ENCODE results near the gene KCTD1.

Gene KCTD1

DNA sequence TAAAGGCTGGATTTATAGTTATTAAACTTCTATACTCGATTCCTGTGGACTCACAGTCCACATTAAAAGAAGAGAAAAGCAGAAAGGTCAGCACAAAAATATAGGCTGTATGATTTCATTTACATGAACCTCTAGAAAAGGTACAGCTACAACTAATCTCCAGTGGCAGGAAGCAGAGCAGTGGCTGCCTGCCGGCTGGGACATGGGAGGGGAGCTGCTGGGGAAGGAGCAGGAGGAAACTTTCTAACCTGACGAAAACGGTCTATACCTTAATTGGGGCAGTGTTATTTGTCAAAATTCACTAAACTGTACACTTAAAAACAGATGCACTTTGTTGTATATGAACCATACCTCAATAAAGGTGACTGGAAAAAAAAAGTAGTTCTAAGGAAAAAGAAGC lies 26.7 kb downstream of the KCTD1 start:
- DNase-seq, result no peak

DNA sequence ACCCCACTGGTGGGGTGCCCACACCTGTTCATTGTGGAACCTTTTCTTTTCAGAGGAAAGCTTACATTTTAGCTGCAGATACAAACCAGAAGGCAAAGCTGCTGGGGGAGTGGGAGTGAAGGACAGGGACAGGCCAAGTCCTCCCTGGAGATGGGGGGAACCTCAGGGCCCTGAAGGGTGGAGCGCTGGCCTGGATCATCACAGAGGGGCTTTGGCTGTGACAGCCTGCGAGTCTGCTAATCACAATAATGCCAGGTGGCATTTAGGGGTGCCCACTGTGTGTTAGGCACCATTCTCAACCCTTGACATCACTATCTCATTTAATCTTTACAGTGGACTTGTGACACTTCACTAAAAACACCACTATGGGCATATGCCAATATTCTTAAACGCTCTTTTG lies 27.4 kb downstream of the KCTD1 start:
- no peak for DNase-seq

DNA sequence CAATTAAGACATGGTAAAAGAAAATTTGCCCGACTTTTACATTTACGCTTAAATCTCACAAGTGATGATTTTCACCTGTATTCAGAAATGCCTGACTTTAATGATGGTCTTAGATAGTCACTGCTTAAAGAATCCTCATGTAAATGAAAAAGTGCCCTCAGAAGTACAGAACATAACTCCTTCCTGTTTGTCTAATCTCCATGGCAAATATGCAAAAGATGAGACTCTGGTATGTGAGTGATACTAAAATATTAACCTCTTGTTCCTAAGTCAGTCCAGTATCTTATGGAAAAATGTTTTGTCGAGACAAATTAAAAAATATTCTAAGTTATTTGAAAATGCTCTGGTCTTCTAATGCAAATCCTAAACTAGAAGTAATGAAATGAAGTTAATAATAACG lies 29.2 kb downstream of the KCTD1 start:
- no peak for DNase-seq

DNA sequence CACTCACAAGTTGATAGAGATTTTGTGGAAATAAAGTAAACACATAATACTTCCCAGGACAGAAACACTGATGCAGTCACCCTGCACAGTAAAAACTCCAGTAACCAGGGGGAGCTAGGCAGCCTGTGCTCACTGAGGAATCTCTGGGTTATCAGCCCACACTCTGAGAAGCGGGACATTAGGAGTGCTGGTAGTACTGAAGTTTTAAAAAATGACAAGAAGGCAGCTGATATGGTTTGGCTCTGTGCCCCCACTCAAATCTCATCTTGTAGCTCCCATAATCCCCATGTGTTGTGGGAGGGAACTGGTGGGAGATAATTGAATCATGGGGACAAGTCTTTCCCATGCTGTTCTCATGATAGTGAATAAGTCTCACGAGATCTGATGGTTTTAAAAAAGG lies 31.4 kb downstream of the KCTD1 start:
- no peak for DNase-seq

DNA sequence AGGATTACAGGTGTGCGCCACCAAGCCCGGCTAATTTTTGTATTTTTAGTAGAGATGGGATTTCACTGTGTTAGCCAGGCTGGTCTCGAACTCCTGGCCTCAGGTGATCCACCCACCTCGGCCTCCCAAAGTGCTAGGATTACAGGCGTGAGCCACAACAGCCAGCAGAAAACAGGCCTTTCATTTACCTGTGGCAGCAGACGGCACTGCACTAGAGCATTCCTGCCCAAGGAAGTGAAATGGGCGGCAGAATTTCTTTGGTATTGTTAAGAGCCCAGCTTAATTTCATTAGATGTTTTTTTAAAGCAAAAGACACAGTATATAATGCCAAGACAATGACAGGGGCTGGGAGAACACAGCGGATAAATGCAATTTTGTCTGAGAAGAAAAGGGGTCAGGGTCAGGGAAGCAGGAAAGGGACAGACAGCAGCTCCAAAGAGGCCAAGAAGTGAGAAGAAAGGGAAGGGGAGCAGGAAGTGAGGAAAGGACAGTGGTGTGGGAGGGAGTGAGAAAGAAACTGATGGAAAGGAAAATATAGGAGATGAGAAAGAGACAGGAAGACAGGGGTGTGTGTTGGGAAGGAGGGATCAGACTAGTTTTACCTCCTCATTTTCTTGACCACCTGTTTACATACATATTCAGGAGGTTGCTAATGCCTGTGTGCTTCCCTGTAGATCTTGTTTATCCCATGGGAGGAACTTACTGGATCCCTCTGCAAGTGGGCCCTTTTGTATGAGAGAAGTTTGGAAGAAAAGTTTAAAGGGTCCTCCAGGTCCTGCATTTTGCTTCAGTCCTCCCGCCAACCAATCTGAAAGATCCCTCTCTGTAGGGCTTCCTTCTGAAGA lies 32.5 kb downstream of the KCTD1 start:
- DNase-seq, result no peak

DNA sequence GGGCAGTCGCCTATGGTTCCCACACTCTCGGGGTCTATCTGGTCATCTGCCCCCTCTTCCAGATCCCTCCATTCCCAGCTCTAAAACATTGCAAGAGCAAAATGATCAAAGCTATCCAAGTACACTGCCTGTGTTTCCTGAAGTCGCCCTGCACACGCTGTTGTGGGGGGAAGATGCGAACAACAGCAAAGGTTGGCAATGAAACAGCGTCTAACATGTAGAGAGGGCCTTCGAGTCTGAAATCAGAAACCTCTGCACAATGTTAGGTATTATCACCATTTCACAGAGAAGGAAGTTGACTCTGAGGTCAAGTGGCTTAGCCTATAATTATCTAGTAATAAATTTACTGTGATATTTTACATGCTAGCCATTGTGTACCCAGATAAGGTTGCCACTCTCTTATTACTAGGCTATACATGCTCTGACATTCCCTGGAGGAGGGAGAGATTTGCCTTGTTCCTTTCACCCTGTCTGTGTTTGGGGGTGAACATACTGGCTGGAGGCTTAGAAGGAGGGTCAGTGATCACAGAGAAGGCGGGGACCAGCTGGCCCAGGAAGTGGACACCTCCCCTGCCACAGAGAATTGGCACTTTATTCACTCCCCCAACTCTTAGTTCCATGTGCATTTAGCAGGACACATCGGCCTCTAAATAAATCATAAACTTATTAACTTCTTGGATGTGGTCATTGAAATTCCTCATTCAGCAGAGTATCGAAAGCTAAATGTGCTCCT lies 36.8 kb downstream of the KCTD1 start:
- DNase-seq, result no peak

DNA sequence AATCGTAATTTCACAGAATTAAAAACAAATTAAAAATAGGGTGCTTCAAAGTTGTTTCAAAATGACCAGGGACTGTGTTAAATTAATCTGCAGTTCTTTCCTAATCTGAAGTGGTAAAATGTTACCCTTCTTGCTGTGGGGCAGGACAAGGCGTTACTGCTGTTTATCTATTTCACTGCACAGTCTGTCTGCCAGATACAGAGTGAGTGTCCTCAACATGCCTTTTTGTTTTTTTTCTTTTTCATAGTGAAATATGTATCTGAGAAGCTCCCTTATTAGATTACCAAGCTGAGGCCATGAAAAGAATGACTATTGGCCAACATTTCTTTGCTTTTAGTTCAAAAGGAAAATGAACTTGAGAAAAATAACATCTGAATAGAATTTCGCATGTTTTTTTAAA lies 38.0 kb downstream of the KCTD1 start:
- no peak for DNase-seq

DNA sequence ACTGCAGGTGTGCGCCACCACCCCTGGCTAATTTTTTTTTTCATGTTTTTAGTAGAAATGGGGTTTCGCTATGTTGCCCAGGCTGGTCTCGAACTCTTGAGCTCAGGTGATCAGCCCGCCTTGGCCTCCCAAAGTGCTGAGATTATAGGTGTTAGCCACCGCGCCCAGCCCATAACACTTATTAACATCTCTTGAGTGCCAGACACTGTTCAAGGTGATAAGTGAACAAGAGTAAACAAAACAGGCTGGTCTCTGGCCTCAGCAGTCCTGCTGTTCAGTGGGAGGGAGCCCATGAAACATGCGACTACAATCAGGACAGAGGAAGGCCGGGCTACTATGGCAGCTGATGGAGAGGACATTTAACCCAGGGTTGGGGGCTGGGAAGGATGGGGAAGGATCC lies 42.3 kb downstream of the KCTD1 start:
- DNase-seq, result no peak

DNA sequence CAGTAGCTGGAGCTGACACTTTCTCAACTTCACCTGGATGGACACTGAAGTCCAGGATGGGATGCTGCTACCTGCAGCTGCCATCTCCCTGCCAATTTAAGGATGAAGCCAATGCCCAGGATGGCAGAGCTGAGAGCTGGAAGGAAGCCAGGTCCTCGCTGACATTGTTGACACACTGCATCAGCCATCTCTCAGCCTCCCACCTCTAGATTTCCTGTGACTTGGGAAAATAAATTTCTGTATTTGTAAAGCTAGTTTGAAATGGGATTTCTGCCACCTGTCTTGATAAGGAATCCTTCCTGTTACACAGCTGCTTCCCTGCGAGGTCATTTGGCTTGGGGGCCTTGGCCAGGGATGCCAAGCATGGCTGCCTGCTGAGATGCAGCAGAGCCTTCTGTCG lies 43.5 kb downstream of the KCTD1 start:
- no peak for DNase-seq

DNA sequence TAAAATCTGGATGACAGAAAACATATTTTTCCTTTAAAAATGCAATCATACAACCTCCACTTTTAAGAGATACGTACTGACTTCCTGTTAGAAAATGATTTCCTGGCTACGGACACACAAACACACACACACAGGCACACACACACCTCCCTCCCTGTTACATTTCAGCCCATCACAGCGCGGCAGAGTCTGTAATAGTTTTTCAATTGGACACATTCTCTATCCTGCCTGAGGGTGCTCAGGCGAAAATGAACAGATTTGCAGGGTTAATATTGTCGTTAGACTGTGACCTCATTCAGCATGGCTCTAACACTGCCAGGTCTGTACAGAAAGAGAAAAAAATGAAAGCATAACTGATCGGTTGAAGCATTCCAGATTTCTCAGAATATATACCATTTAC lies 45.0 kb downstream of the KCTD1 start:
- DNase-seq, result no peak

DNA sequence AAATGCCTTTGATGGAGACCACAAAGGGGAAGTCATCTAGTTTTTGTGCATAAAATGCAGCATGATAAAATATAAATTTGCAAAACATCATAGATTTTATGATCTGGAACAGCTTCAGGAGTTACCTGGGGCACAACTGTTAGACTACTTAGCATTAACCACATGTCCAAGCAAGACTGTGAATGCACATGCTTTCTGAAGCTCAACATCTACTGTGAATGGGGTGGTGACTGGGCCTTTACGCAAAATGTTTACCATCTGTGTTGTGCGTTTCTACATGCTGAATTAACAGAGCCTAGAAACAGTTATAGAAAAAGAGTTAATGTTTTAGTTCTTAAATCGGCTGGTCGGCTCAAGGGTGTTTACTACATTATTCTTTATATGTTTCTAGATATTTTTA lies 45.5 kb downstream of the KCTD1 start:
- no peak for DNase-seq

DNA sequence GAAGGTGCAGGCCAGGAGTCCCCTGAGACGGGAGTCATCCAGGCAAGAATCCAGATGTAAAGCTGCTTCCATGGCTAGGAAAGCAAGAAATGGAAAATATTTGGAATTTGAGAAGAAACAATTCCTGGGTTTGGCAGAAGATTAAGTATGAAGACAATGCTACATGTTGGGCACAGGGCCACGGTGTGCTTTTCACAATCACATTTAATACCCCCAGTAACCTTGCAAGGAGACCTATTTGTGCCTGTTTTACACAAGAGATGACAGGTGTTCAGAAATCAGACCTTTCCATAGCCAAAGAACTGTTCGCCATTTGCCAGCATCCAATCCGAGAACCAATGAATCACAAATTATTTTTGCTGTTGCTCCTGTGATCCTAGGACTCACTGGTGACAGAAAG lies 50.5 kb downstream of the KCTD1 start:
- DNase-seq, result no peak

DNA sequence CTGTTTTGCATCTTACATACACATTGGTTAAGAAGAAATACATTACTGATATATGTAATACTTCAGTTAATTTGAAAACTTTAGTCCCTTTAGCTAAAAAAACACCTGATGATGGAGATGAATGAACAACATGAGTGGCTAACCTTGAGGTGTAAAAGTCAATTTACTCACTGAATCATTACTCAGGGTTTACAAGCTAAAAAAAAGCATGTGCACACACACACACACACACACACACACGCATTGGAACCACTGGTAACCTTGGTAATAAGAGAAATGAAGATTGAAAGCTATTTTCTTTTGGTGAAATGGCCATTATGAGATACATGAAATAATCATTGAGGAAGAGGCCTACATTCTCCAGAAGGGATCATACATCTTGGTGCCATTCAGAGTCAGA lies 51.8 kb downstream of the KCTD1 start:
- no peak for DNase-seq

DNA sequence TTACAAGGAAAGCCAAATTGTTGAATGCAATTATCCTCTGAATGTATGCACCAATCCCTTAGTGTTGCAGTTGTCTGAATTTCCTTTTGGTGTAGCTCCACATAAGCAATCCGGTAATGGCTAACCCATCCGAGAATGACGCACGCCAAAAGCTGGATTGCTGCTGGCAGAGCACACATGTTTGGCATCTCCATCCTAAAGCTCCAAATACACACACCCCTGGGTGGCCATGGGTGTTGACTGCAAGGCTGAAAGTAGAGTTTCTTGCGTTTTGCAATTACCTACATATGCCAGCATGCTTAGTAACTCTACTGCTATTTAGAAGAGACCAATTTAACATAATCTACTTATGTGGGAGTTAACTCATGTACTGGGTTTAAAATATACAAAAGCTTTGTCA lies 53.1 kb downstream of the KCTD1 start:
- no peak for DNase-seq

DNA sequence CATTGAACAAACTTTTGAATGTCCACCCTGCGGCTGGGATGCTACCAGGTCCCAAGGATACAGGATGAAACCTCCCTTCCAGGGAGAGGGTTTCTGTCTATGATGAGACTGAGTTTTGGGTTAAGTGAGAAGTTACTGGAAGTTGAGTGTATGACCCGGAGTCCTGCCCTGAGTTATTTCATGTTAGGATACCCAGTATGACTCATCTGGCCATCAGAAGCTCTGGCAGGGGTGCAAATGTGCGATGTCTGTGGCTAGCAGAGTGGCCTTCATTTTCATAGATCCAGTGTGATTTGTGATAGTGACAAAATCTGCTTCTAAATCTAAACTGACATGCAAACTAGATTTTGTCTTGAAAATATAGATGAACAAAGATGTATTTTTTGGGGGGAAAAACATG lies 55.3 kb downstream of the KCTD1 start:
- no peak for DNase-seq

DNA sequence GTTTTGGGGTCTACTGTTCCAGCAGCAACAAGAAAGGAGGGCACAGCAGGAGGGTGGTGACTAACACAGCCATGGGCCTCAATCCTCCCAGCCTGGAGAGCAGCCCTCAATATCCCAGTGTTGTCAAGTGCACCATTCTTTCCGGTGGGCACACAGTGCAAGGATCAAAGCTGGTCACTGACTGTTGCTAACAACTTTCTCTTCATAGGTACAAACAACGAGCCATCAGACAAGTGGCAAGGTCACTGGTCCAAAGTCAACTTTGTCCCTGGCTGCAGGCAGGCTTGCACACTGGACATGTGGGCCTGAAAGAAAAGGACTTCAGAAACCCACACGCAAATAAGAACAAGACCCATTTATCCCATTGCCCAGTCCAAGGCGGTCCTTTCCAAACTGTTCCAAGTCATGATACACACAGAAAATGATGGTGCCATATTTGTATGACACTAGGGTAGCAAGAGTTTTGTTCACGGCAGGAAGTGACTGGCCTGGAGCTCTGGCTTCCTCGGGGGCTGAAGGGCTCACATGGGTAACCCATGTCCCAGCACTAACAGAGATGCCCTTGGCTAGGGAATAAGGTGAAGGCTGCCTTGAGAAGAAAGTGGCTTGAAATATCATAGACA lies 57.0 kb downstream of the KCTD1 start:
- DNase-seq, result no peak

DNA sequence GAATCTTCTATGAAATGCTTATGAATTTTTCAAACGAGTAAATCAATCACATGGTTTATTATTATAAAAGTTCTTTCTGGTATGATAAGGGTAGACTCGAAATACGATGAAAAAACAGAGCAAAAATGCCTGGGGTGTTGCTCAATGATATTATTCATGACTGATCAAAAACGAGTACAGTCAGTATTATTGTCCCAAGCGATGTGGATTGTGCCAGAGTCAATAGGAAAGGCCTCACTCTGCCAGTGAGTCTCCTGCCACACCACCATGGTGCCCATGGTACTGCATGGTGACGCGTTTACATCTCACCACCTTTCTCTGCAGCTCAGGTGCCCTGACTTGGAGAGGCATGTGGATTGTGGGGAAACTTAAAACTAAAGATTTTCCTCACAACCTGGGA lies 58.5 kb downstream of the KCTD1 start:
- no peak for DNase-seq

DNA sequence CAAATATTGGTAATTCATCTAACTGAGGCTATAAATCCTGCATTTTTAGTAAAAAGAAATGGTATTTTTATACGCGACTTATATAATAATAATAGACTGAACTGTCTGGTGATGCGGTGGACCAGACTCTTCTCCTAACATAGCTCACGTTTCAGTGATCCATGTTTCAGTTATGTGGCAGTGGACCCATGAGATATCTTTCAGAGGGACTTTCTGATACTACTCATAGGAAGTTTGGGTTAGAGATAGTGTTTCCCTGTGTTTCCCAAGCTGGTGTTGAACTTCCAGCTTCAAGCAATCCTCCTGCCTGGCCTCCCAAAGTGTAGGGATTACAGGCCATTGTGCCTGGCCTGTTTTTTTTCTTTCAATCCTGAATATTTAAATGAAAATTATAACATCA lies 59.2 kb downstream of the KCTD1 start:
- DNase-seq, result no peak

DNA sequence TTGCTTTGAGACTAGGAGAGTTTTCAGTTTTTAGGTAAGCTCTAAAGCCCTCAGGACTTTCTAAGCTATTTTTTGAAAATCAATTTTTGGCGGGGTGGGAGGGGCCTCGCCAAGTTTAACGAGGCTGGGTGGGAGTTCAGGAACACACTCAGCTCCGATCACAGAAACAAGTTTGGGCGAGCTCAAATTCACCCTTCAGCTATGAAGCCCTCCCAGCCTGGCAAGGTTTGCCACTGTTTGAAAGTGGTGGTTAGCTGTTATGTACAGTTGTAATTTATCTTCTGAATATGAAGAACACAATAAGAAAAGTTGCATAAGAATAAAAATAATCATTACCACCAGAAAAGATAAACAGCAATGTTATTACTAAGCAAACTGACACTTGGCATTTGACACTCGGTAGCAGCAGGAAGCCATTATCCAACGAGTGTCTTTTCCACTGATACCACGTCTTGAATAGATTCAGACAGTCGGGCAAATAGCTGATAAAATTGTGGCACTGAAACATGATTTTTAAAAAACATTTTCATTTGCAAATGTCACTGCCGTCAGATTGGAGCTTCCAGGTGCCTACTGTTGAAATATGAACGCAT lies 59.8 kb downstream of the KCTD1 start:
- DNase-seq, result no peak

DNA sequence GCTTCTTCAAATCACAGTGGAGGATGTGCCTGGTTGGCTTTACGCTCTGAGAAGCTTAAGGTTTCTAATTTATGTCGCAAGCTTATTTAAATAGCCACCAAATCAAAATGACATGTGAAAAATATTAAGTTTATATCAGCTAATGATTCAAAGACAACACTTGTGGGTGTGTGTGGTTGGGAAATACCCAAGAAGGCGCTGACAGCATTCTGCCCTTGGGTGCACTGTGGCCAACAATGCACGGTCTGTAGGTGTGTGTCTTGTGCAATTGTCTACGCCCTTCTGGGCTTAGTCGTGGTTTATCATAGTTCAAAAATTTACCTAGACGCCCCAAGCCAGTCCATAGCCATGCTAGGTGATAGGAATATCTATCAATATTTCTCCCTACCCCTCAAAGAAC lies 60.9 kb downstream of the KCTD1 start:
- DNase-seq, result no peak

DNA sequence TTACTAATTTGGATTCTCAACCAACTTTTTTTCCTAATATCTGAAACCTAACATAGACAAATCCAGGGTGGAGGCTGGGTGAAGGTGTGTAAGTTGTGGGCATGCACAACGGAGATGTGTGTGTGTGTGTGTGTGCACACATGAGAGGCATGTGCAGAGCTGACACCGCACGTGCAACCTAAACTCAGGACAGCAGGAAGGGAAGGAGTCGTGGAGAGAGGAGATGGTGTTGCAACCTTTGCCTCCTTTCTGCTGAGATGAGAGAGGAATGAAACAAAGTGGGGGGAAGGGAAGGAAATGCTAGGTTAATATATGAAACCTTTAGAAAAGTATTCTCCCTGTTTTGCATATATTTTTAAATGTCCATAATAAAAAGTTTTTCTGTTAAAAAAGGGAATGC lies 64.7 kb downstream of the KCTD1 start:
- no peak for DNase-seq

DNA sequence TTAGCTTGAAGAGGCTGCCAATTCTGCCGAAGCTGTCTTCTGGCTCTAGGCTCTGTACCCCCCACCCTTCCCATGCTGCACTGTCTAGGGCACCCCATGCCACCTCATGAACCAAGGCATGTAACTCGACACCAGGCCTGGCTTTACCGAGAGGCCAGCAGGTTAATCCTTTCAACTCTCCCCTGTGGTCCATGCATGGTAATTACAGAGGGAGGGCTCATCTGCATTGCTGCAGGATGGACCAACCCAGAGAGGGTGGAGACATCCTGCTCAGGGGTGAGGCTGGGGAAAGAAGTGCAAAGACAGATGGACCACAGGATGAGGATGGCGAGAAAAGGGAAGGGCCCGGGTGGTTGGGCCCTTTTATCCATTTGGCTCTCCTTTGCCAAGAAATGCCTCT lies 65.8 kb downstream of the KCTD1 start:
- DNase-seq, result no peak

DNA sequence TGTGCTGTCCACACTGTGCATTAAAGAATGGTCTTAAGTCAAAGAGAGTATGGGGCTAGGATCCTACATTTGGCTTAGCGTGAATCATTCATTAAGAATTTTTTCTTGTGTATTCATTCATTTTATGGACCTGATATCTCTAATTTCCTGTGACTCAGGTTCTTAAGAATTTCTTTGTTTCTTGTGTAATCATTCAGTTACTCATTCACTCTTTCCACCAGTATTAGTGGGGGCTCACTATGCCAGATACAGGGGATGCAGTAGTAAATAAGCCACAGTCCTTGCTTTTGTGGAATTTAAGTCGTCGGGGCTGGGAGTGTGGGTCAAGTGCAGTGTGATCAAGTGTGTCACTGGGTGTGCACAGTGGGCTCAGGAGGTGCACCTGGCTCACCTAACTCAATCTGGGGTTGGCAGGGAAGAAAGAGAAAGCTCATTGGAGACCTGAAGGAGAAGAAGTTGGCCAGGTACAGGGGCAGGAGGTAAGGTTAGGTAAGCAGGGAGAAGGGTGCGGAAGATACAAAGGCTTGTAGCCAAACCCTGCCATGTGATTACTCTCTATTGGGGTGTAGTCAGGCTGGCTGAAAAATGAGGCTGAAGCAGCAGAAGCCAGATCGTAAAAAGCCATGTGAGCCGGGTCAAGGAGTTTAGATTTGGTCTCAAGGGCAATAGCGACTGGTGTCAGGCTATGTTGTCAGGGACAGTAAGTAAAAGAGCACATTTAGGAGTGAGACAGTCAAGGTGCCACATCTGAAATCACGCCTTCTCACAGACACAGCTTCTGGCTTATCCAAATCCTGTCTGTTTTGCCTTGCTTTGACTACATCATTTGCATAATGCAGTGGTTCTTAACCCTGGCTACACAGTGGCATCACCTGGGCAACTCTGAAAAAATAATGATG lies 67.2 kb downstream of the KCTD1 start:
- DNase-seq, result no peak
